HPDE6-E6E7 (cell line): ENCODE measurements around the gene ATAD1.
"Not testable (repeated sequence)": the region's sequence is repeated elsewhere in the genome, so short reads cannot be mapped to it uniquely, and the experiment has no call there.

ENCODE experiments used
- DNase-seq: peaks from one replicate; pipeline ENCODE4 v3.0.0; 2011; ENCODE audit warnings: missing footprints; ENCODE audit errors: extremely low spot score

ATAD1 gene

GRCh38 chr10:87846023-87846422 lies 28.0 kb upstream of the ATAD1 start:
- DNase-seq = peak; percentile 33

- DNase-seq = no peak
Observed at GRCh38 chr10:87845624-87845998, 27.6 kb upstream of the ATAD1 start.

GRCh38 chr10:87844837-87845623 lies 27.0 kb upstream of the ATAD1 start:
- DNase-seq = no peak

- no peak for DNase-seq
Observed at GRCh38 chr10:87843714-87844113, 25.7 kb upstream of the ATAD1 start.

- peak; percentile 23 for DNase-seq
Observed at GRCh38 chr10:87842776-87843497, 24.9 kb upstream of the ATAD1 start.

- peak; percentile 77 for DNase-seq
Observed at GRCh38 chr10:87842220-87842641, 24.2 kb upstream of the ATAD1 start.

GRCh38 chr10:87841186-87841585 lies 23.2 kb upstream of the ATAD1 start:
- DNase-seq = no peak

- no peak for DNase-seq
Observed at GRCh38 chr10:87838650-87839049, 20.6 kb upstream of the ATAD1 start.

GRCh38 chr10:87837445-87837844 lies 19.4 kb upstream of the ATAD1 start:
- DNase-seq = no peak

GRCh38 chr10:87836098-87836497 lies 18.1 kb upstream of the ATAD1 start:
- no peak for DNase-seq

GRCh38 chr10:87829986-87830729 lies 12.1 kb upstream of the ATAD1 start:
- no peak for DNase-seq

- DNase-seq = not testable (repeated sequence)
Observed at GRCh38 chr10:87829051-87829450, 11.0 kb upstream of the ATAD1 start.

- no peak for DNase-seq
Observed at GRCh38 chr10:87827681-87828080, 9.7 kb upstream of the ATAD1 start.

- no peak for DNase-seq
Observed at GRCh38 chr10:87826653-87827052, 8.6 kb upstream of the ATAD1 start.

GRCh38 chr10:87819289-87819585 lies 1.2 kb upstream of the ATAD1 start:
- DNase-seq = no peak

- no peak for DNase-seq
Observed at GRCh38 chr10:87818505-87819288, 671 bp upstream of the ATAD1 start.

GRCh38 chr10:87816898-87817608 lies 973 bp downstream of the ATAD1 start:
- no peak for DNase-seq

GRCh38 chr10:87816163-87816897 lies 1.7 kb downstream of the ATAD1 start:
- DNase-seq = no peak

GRCh38 chr10:87804939-87805569 lies 13.0 kb downstream of the ATAD1 start:
- no peak for DNase-seq

- DNase-seq = no peak
Observed at GRCh38 chr10:87803831-87804230, 14.2 kb downstream of the ATAD1 start.
